ENCODE data around the gene VPS26B. TPM values are rescaled to one million over a fixed set of nuclear protein-coding genes. Genes with fewer than 3 reads are reported as not detected.

Gene VPS26B
- total RNA-seq, 1 donor from 2014 or later, result 41.9 TPM

- intact Hi-C loops (cut with micrococcal nuclease), result no loop called here
- ATAC-seq (no peak), DNase-seq (no peak)
Measured at GRCh38 chr11:134229126-134229790, 4.8 kb downstream of the VPS26B start.

GRCh38 chr11:134230339-134230738 is 5.9 kb downstream of the VPS26B start:
- ATAC-seq (no peak), DNase-seq (no peak)
- intact Hi-C loops (cut with micrococcal nuclease), result no loop called here

- DNase-seq (no peak), ATAC-seq (no peak)
- intact Hi-C loops (cut with micrococcal nuclease), result no loop called here
Measured at GRCh38 chr11:134231958-134232659, 7.6 kb downstream of the VPS26B start.

- intact Hi-C loops (cut with micrococcal nuclease), result no loop called here
- DNase-seq (no peak), ATAC-seq (peak; percentile 30)
Measured at GRCh38 chr11:134233729-134234179, 9.3 kb downstream of the VPS26B start.

- DNase-seq (peak; percentile 52), ATAC-seq (peak; percentile 72)
- intact Hi-C loops (cut with micrococcal nuclease), result no loop called here
Measured at GRCh38 chr11:134235399-134235798, 10.9 kb downstream of the VPS26B start.

- DNase-seq (no peak), ATAC-seq (no peak)
- intact Hi-C loops (cut with micrococcal nuclease), result no loop called here
Measured at GRCh38 chr11:134236834-134237556, 12.5 kb downstream of the VPS26B start.

GRCh38 chr11:134237557-134237922 is 13.1 kb downstream of the VPS26B start:
- DNase-seq (no peak), ATAC-seq (no peak)
- intact Hi-C loops (cut with micrococcal nuclease), result no loop called here

GRCh38 chr11:134238956-134239355 is 14.5 kb downstream of the VPS26B start:
- intact Hi-C loops (cut with micrococcal nuclease), result no loop called here

GRCh38 chr11:134240592-134240991 is 16.1 kb downstream of the VPS26B start:
- DNase-seq (no peak), ATAC-seq (no peak)
- intact Hi-C loops (cut with micrococcal nuclease), result no loop called here

More at GRCh38 chr11:134238956-134239355, 14.5 kb downstream of the VPS26B start:
- DNase-seq (no peak), ATAC-seq (no peak)

GRCh38 chr11:134242376-134242775 is 17.9 kb downstream of the VPS26B start:
- DNase-seq (no peak), ATAC-seq (no peak)
- intact Hi-C loops (cut with micrococcal nuclease), result no loop called here

GRCh38 chr11:134243913-134244312 is 19.4 kb downstream of the VPS26B start:
- DNase-seq (no peak), ATAC-seq (no peak)
- intact Hi-C loops (cut with micrococcal nuclease), result no loop called here

GRCh38 chr11:134244593-134244992 is 20.1 kb downstream of the VPS26B start:
- intact Hi-C loops (cut with micrococcal nuclease), result no loop called here
- DNase-seq (no peak), ATAC-seq (peak; percentile 25)

GRCh38 chr11:134245434-134245833 is 21.0 kb downstream of the VPS26B start:
- ATAC-seq, result no peak
- DNase-seq, result no peak
- intact Hi-C loops (cut with micrococcal nuclease), result no loop called here

- ATAC-seq (no peak), DNase-seq (no peak)
- intact Hi-C loops (cut with micrococcal nuclease), result no loop called here
Measured at GRCh38 chr11:134246100-134246499, 21.6 kb downstream of the VPS26B start.

- ATAC-seq, result no peak
- intact Hi-C loops (cut with micrococcal nuclease), result no loop called here
- DNase-seq, result no peak
Measured at GRCh38 chr11:134246678-134247077, 22.2 kb downstream of the VPS26B start.

- ATAC-seq (no peak), DNase-seq (no peak)
- intact Hi-C loops (cut with micrococcal nuclease), result no loop called here
Measured at GRCh38 chr11:134248910-134249480, 24.5 kb downstream of the VPS26B start.

- DNase-seq, result no peak
- intact Hi-C loops (cut with micrococcal nuclease), result no loop called here
- ATAC-seq, result no peak
Measured at GRCh38 chr11:134250246-134250645, 25.8 kb downstream of the VPS26B start.

- intact Hi-C loops (cut with micrococcal nuclease), result no loop called here
- DNase-seq, result no peak
- no peak for ATAC-seq
Measured at GRCh38 chr11:134250675-134251074, 26.2 kb downstream of the VPS26B start.

- DNase-seq, result no peak
- peak; percentile 40 for ATAC-seq
- intact Hi-C loops (cut with micrococcal nuclease), result no loop called here
Measured at GRCh38 chr11:134252346-134253187, 28.1 kb downstream of the VPS26B start.
